Ectodermal cell (in vitro differentiated cells): Measurements from ENCODE around the gene NUP62.

Source experiments
- H3K27ac ChIP-seq: 2 replicates; pipeline ENCODE4 v1.7.0; 2013; ENCODE audit warnings: mild to moderate bottlenecking, low read depth, low read length; ENCODE audit not compliant: insufficient read depth, poor library complexity, severe bottlenecking
- H3K27me3 ChIP-seq: 2 replicates; pipeline ENCODE4 v1.7.0; 2013; ENCODE audit warnings: mild to moderate bottlenecking, low read length; ENCODE audit not compliant: insufficient read depth, control insufficient read depth, poor library complexity, severe bottlenecking
- H3K36me3 ChIP-seq: one replicate; pipeline ENCODE4 v1.7.0; 2013; ENCODE audit warnings: low read length; ENCODE audit not compliant: control insufficient read depth, insufficient read depth
- H3K4me1 ChIP-seq: one replicate; pipeline ENCODE4 v1.7.0; 2013; ENCODE audit warnings: low read length; ENCODE audit not compliant: control insufficient read depth, insufficient read depth
- H3K4me3 ChIP-seq: 2 replicates; pipeline ENCODE4 v1.7.0; 2013; ENCODE audit warnings: low read depth, low read length, control low read depth; ENCODE audit not compliant: insufficient read depth
- H3K9me3 ChIP-seq: 2 replicates; pipeline ENCODE4 v1.7.0; 2013; ENCODE audit warnings: mild to moderate bottlenecking, low read length, moderate library complexity; ENCODE audit not compliant: control insufficient read depth
- WGBS, 2 experiments: methylation state at CpG; one replicate each; pipeline ENCODE4 v1.1.7; 2013; ENCODE audit warnings: missing lambda C conversion rate in 2 of 2; 5-methylcytosine and 5-hydroxymethylcytosine counted together

NUP62 gene

DNA sequence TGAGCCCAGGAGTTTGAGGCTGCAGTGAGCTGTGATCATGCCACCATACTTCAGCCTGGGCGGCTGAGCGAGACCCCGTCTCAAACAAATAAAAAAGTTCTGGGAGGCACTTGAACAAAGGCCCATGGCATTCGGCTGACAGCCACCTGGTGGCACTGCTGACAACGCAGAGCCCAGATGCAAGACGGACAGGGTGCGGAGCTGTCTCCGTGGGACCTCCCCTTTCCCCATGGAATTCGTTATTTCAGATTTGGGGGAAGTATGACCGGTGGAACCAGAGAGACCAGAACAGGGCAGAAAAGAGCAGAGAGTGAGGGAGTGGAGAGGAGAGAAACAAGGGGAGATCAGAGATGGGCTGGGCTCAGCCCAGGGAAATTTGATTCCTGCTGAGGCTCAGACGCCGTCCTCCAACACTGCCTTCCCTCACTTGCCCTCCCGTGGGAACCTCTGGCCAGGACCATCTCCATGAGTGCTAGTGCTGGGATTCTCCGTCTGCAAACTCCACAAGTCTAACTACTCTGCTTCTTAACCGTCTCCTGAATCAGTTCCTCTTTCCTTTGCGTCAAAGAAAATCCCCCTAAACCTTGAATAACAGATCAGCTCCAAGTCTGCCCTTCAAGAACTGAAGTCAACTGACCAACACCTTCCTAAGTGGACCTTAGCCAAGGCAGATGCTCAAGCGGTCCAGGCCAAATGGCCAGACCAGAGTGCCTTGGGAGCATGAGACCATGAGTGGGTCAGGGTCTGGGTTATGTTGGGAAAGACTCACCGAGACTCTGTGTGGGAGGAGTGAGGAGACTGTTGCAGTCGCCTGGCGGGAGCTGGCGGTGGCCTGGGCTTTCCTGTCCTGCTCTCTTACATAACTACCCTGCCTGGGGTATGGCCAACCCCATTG is 12.2 kb downstream of the NUP62 start:
- Histone ChIP-seq H3K27ac (no peak overlapping the region), H3K4me1 (peaks cover 7% of the 10 kb centered on the region), H3K4me3 (no peak overlapping the region), H3K27me3 (no peaks in the 10 kb centered on the region), H3K9me3 (no peaks in the 10 kb centered on the region), H3K36me3 (peaks cover 23% of the 10 kb centered on the region)
- WGBS, 2 experiments, result 85 to 87% methylated on average over 21 of the region's 21 CpGs

DNA sequence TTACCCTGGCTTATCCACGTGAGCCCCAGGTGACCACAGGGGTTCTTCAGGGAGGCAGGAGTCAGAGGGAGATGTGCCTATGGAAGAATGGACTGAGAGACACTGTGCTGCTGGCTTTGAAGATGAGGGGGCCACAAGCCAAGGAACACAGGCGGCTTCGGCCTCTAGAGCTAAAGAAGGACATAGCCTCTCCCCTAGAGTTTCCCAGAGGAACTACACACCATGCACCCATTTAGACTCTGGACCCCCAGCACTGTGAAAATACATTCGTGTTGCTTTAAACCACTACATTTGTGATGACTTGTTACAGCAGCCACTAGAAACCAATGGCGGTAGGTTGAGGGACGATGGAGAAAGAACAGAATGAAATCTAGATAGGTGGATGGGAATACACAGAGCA is 14.0 kb downstream of the NUP62 start:
- no peak overlapping the region for H3K27ac ChIP-seq
- H3K36me3 ChIP-seq, result peaks cover 23% of the 10 kb centered on the region
- WGBS, 2 experiments, result 96 to 97% methylated on average over 6 of the region's 6 CpGs

DNA sequence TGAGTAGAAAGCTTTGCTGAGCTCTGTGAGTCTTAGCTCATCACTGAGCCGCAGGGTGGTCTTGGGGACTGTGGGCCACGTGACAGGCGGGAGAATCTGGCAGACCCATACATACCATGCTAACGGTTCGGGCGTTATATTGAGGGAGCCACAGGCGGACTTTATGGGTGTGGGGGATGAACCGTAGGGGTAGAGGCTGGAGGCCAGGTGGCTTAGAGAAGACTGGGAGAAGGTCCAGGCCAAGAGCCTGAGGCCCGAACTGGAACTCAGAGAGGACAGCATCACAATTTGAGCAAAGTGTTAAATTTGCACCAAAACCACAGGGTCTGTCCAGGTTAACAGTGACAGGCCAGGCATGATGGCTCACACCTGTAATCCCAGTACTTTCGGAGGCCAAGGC is 15.6 kb downstream of the NUP62 start:
- 95 to 97% methylated on average over 10 of the region's 10 CpGs for WGBS, 2 experiments
- peaks cover 6% of the 10 kb centered on the region for H3K4me1 ChIP-seq
- no peak overlapping the region for H3K4me3 ChIP-seq
- no peaks in the 10 kb centered on the region for H3K27me3 ChIP-seq
- peaks cover 33% of the 10 kb centered on the region for H3K36me3 ChIP-seq
- no peaks in the 10 kb centered on the region for H3K9me3 ChIP-seq
- H3K27ac ChIP-seq, result no peak overlapping the region

More for the DNA sequence above, 14.0 kb downstream of the NUP62 start:
- Histone ChIP-seq H3K4me3 (no peak overlapping the region), H3K9me3 (no peaks in the 10 kb centered on the region), H3K4me1 (peaks cover 6% of the 10 kb centered on the region), H3K27me3 (no peaks in the 10 kb centered on the region)

DNA sequence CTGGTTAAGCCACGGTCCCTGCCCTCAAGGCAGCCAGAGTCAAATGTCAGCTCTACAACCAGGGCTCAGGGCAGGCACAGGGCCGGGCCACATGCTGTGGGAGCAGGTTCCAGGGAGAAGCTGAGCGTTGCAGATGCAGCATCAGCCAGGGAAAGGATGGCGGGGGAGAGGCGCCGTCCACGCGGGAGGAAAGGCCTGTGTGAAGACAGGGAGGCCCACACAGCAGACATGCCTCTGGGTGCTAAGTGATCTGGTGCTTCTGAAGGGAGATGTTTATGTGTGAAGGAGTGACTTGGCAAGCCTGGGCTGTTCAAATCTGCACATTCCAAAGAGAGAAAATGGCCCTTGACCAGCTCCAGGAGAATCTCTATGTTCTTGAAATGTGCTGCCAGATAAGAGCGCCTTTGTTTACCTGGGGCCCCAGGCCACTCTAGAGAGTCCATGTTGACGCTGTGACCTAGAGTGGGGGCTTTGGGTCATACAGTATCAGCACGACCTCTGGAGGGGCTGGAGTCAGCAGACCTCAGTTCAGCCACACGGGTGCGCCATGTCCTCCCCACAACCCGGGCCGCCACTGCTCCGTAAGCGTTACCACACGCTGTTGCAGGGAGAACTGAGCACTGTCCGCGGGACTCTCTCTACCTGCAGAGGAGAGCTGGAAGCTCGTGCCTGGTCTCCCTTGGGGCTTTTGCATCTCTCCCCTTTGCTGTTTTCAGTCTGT is 16.2 kb downstream of the NUP62 start:
- no peak overlapping the region for H3K4me3 ChIP-seq
- H3K27me3 ChIP-seq, result no peaks in the 10 kb centered on the region
- H3K9me3 ChIP-seq, result no peaks in the 10 kb centered on the region
- H3K27ac ChIP-seq, result no peak overlapping the region
- peaks cover 39% of the 10 kb centered on the region for H3K36me3 ChIP-seq
- H3K4me1 ChIP-seq, result peaks cover 6% of the 10 kb centered on the region
- 92 to 94% methylated on average over 21 of the region's 21 CpGs for WGBS, 2 experiments

DNA sequence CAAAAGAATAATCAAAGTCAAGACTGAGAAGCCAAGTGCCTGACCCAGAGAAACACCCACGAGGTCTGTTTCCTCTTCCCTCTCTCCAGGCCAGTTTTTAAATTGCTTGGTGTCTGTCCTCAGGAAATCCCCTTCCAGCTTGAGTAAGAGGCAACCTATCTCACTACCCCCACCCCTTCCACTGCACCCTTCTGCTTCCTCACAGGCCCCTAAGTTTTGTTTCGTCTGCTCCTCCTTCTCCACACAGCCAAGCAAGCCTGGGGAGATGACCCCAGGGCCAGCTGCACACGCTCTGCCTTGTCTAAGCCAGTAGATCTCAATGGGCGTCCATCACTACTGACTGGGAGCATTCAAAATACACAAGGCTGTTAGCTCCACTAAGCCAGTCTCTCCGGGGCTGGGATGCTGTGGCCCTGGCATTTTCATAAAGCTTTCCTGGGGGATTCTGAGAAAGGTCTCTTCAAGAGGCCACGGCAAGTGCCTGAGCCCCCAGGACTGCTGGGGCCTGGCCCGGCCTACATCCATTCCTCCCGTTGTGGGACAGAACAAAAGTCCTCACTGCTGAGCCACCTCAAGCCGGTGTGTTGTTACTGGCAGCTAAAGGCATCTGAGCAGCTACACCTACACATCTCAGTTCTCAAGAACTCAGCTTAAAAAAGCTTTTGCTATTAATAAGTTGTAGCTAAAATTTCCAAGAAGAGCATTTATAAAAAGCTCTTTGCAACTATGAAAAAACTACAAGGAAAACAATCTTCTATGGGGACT is 17.7 kb downstream of the NUP62 start:
- Histone ChIP-seq H3K4me3 (no peak overlapping the region), H3K27me3 (no peaks in the 10 kb centered on the region), H3K36me3 (peaks cover 53% of the 10 kb centered on the region), H3K4me1 (no peaks in the 10 kb centered on the region), H3K27ac (no peak overlapping the region), H3K9me3 (no peaks in the 10 kb centered on the region)
- WGBS, 2 experiments, result 78 to 79% methylated on average over 9 of the region's 9 CpGs

DNA sequence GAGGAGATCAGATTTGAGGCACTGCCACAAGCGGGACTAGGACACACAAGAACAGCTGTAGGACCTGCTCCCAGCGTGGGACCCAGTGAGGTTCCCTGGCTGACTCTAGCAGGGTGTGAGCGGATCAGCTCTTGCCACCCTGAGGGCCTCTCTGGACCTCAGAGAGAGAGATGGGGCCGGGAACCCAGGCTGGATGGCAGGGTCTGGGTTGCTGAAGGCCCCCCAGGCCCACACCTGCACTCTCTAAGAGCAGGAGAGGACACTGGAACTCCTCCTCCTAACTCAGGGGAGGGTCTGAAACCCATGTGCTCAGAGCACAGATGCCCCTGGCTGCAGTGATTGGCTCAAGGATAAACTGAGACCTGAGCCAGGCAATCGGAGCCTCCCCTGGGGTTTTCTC is 19.1 kb downstream of the NUP62 start:
- no peaks in the 10 kb centered on the region for H3K9me3 ChIP-seq
- peaks cover 49% of the 10 kb centered on the region for H3K36me3 ChIP-seq
- no peaks in the 10 kb centered on the region for H3K4me1 ChIP-seq
- H3K4me3 ChIP-seq, result no peak overlapping the region
- WGBS, 2 experiments, result 94 to 96% methylated on average over 5 of the region's 5 CpGs
- no peak overlapping the region for H3K27ac ChIP-seq
- H3K27me3 ChIP-seq, result no peaks in the 10 kb centered on the region

DNA sequence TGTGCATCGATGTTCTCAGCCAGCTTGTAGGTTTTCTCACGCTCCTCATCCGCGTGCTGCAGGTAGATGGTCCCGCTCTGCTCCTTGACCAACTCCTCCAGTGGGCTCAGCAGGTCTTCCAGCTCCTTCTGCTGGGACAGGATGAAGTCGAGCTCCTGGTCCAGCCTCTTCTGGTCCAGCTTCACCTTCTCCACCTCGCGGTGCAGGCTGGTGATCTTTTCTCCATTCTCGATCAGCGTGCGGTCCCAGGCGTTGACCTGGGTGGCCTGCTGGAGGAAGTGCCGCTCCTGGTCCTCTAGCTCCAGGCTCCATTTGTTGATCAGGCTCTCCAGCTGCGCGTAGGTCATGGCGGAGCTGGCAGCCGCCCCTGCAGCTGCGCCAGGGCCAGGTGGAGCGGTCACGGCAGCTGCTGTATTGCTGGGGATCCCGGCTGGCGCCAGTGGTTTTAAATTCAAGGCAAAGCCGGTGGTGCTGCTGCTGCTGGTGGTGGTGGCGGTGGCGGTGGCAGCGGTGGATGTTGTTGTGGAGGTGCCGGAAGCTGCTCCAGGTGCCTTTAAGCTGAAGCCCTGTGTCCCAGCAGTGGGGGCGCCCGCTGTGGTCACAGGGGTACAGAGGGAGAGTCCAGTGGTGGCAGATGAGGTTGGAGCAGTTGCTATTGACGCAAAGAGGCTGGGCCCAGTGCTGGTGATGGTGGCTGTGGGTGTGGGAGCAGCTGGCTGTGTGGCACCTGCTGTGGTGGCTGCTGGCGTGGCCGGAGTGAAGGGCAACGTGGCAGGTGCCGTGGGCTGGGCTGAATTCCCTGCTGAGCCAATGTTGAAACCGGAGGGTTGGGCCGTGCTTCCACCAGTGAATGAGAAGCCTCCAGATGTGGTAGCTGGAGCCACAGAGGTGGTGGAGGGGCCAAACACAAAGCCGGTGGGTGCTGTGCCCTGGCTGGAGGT is 20.6 kb downstream of the NUP62 start:
- WGBS, 2 experiments, result 96 to 97% methylated on average over 37 of the region's 37 CpGs
- Histone ChIP-seq H3K9me3 (no peaks in the 10 kb centered on the region), H3K4me3 (no peak overlapping the region), H3K27ac (no peak overlapping the region), H3K36me3 (peaks cover 42% of the 10 kb centered on the region), H3K4me1 (no peaks in the 10 kb centered on the region), H3K27me3 (no peaks in the 10 kb centered on the region)

DNA sequence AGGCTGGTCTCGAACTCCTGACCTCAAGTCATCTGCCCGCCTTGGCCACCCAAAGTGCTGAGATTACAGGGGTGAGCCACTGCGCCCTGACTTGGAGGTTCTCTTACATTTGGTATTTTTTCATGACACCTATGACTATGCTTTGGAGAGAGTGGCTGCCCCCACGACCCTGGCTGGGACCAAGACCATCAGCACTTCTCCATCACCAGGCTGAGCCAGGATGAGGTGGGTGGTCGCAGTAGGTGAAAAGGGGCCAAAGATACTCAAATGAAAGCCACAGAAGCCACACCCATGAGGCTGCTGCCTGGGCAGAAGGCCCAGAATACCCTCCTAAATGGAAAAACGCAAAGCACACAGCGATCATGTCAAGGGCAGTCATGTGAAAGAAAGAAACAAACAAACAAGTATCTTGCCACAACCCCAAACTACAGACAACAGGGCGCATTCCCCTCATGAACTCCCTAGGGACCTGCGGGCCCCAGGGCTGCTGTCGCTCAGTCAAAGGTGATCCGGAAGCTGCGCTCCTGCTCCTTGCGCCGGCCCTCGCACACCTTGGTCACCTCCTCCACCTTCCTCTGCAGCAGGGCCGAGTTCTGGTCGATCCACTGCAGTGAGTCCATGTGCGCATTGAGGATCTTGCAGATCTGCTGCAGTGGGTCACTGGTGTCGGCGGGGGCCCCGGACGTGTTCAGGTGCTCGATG is 21.4 kb downstream of the NUP62 start:
- Histone ChIP-seq H3K27me3 (no peaks in the 10 kb centered on the region), H3K36me3 (peaks cover 39% of the 10 kb centered on the region), H3K9me3 (no peaks in the 10 kb centered on the region), H3K27ac (no peak overlapping the region), H3K4me3 (no peak overlapping the region), H3K4me1 (no peaks in the 10 kb centered on the region)
- 96% methylated on average over 23 of the region's 23 CpGs for WGBS, 2 experiments
